Kidney (tissue), 14 donors: Measurements from ENCODE around the gene ACP6. TPM values are rescaled to one million over a fixed set of nuclear protein-coding genes. Genes with fewer than 3 reads are reported as not detected.
A peak's percentile ranks its signal among the peaks of the same experiment; 100 is the strongest.

Source experiments
- DNase-seq, 5 donors: peaks; one replicate each; pipeline ENCODE4 v3.0.0-alpha.2; 2013 to 2020
- FAIRE-seq: peaks from 2 replicates; lab custom pipeline; 2012; peaks lifted over from hg19 to GRCh38; lab: Jason Lieb, UNC
- H3K27ac ChIP-seq, 2 donors: one replicate each; pipeline ENCODE4 v1.7.0; 2013; ENCODE audit warnings: low read depth in 2 of 2, low read length in 2 of 2, inconsistent platforms in 1 of 2
- H3K27me3 ChIP-seq: one replicate; pipeline ENCODE4 v1.7.1; 2013; ENCODE audit warnings: low read length, inconsistent platforms; ENCODE audit not compliant: control insufficient read depth, insufficient read depth
- H3K36me3 ChIP-seq, 3 donors: one replicate each; pipeline versions ENCODE4 v1.7.0 to v1.7.1; 2013; ENCODE audit warnings: low read length in 3 of 3, control low read depth in 1 of 3, inconsistent platforms in 1 of 3; ENCODE audit not compliant: insufficient read depth in 3 of 3, control insufficient read depth in 2 of 3
- H3K4me1 ChIP-seq, 3 donors: one replicate each; pipeline versions ENCODE4 v1.7.0 to v1.7.1; 2013; ENCODE audit warnings: low read length in 3 of 3, inconsistent platforms in 1 of 3, low read depth in 1 of 3; ENCODE audit not compliant: control insufficient read depth in 2 of 3, insufficient read depth in 2 of 3
- H3K4me3 ChIP-seq, 3 donors: one replicate each; pipeline versions ENCODE4 v1.7.0 to v1.8.1; 2013; ENCODE audit warnings: low read length in 3 of 3, control low read depth in 1 of 3, inconsistent platforms in 1 of 3
- H3K9ac ChIP-seq, 3 donors: one replicate each; pipeline versions ENCODE4 v1.7.0 to v1.7.1; 2013; ENCODE audit warnings: low read length in 3 of 3, control low read depth in 1 of 3, inconsistent platforms in 1 of 3
- H3K9me3 ChIP-seq, 3 donors: one replicate each; pipeline versions ENCODE4 v1.7.0 to v1.7.1; 2013; ENCODE audit warnings: low read length in 3 of 3, control low read depth in 1 of 3, inconsistent platforms in 1 of 3; ENCODE audit not compliant: control insufficient read depth in 2 of 3, insufficient read depth in 1 of 3
- intact Hi-C: fragments of 100-400 bp; cut with DNase I; formaldehyde crosslinking; loops from one replicate; pipeline ENCODE4 v1.11.1; 2022
- polyA plus RNA-seq: library from polyadenylated mRNA; stranded (reverse); fragments of 350-450 nt; fragmentation: Illumina TruSeq; extraction: RNeasy Lipid Tissue Mini Kit (QIAGEN cat#74804); gene quantifications from one replicate; pipeline ENCODE4 v1.2.3, GENCODE V29; 2014; ENCODE audit warnings: low read depth, low replicate concordance; ENCODE audit not compliant: insufficient read depth
- total RNA-seq: library from RNA; stranded (reverse); fragmentation: NEBNext Ultra II Directional; extraction: Animal tissue kit (Norgen Biotek cat#: 25700); gene quantifications from one replicate; pipeline ENCODE4 v1.2.1, GENCODE V29; 2021
- TF ChIP-seq, protein P1 (sequence below): IDR thresholded peaks from 3 replicates; pipeline ENCODE4 v1.5.1; 2012; ENCODE audit warnings: mild to moderate bottlenecking, moderate library complexity, borderline replicate concordance; ENCODE audit not compliant: insufficient read depth; ENCODE audit errors: extremely low read depth
- donor health status: control.
- donor health status: control.
- donor health status: control.
- donor health status: control.
- donor health status: control.
- donor health status: DM: yes; HTN: yes; CAD: no.
- donor health status: Normal renal cell carcinoma (clear cell type).

The ACP6 gene
- total and polyA plus RNA-seq, 2 donors from 2014 or later, result 37.7 to 43.6 TPM

GRCh38 chr1:147669469-147670318, 630 bp downstream of the ACP6 start:
- peak; percentile 72 to 84 (median 81) for DNase-seq
- Histone ChIP-seq H3K9me3 (no peaks in the 10 kb centered on the region), H3K36me3 (no peaks in the 10 kb centered on the region), H3K4me3 (peak overlapping the region; percentile 56 to 86 (median 77)), H3K27ac (peak overlapping the region; percentile 87 to 91), H3K4me1 (no peaks in the 10 kb centered on the region), H3K27me3 (no peaks in the 10 kb centered on the region), H3K9ac (peak overlapping the region; percentile 11 to 82 (median 78))
- FAIRE-seq, result no peak
- TF ChIP-seq, protein P1, sequence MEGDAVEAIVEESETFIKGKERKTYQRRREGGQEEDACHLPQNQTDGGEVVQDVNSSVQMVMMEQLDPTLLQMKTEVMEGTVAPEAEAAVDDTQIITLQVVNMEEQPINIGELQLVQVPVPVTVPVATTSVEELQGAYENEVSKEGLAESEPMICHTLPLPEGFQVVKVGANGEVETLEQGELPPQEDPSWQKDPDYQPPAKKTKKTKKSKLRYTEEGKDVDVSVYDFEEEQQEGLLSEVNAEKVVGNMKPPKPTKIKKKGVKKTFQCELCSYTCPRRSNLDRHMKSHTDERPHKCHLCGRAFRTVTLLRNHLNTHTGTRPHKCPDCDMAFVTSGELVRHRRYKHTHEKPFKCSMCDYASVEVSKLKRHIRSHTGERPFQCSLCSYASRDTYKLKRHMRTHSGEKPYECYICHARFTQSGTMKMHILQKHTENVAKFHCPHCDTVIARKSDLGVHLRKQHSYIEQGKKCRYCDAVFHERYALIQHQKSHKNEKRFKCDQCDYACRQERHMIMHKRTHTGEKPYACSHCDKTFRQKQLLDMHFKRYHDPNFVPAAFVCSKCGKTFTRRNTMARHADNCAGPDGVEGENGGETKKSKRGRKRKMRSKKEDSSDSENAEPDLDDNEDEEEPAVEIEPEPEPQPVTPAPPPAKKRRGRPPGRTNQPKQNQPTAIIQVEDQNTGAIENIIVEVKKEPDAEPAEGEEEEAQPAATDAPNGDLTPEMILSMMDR, result no peak
- intact Hi-C loops, result no loop called here

GRCh38 chr1:147665521-147665920, 4.8 kb downstream of the ACP6 start:
- no peaks in the 10 kb centered on the region for H3K9me3 ChIP-seq
- DNase-seq, result no peak
- TF ChIP-seq, protein P1, result peak; percentile 15
- no peaks in the 10 kb centered on the region for H3K4me1 ChIP-seq
- H3K9ac ChIP-seq, result no peak overlapping the region
- intact Hi-C loops, result no loop called here
- no peaks in the 10 kb centered on the region for H3K27me3 ChIP-seq
- no peak for FAIRE-seq
- no peak overlapping the region for H3K27ac ChIP-seq
- no peaks in the 10 kb centered on the region for H3K36me3 ChIP-seq
- H3K4me3 ChIP-seq, result no peak overlapping the region

GRCh38 chr1:147664206-147664605, 6.1 kb downstream of the ACP6 start:
- Histone ChIP-seq H3K36me3 (peaks cover 0 to 6% (median 0%) of the 10 kb centered on the region in 3 donors), H3K27ac (no peak overlapping the region), H3K27me3 (no peaks in the 10 kb centered on the region), H3K9ac (no peak overlapping the region), H3K4me3 (no peak overlapping the region), H3K4me1 (no peaks in the 10 kb centered on the region), H3K9me3 (no peaks in the 10 kb centered on the region)
- TF ChIP-seq, protein P1, result no peak
- DNase-seq, result no peak
- FAIRE-seq, result no peak
- intact Hi-C loops, result no loop called here
